MCF 10A (cell line): ENCODE results near the gene ZNRD2. TPM values are rescaled to one million over a fixed set of nuclear protein-coding genes. Genes with fewer than 3 reads are reported as not detected.

Source experiments
- BruUV-seq: library from RNA; stranded (reverse); fragments of 400-500 nt; replicated peaks from 2 replicates; lab custom pipeline; 2021; lab: Mats Ljungman, UMichigan
- CTCF ChIA-PET: fragments of 300-600 bp; sonication (Branson Sonifier 250); formaldehyde crosslinking; extraction: SDS; loops from one replicate; lab custom pipeline; 2021; ENCODE audit warnings: antibody characterized with exemption, inconsistent platforms; lab: Yijun Ruan, JAX
- POLR2A ChIA-PET: fragments of 300-600, 350-650 bp; sonication (Branson Sonifier 250); formaldehyde crosslinking; extraction: SDS; loops from one replicate; lab custom pipeline; 2020; ENCODE audit warnings: antibody characterized with exemption, inconsistent platforms; lab: Yijun Ruan, JAX
- DNase-seq: peaks from one replicate; pipeline ENCODE4 v3.0.0-alpha.2; 2018; ENCODE audit not compliant: unreplicated experiment
- H3K27ac Mint-ChIP-seq: one replicate; pipeline ENCODE4 v1.8.0; 2022; ENCODE audit warnings: mild to moderate bottlenecking, low read depth, mixed read lengths; ENCODE audit not compliant: unreplicated experiment
- H3K27me3 Mint-ChIP-seq: one replicate; pipeline ENCODE4 v1.8.0; 2022; ENCODE audit warnings: mixed read lengths; ENCODE audit not compliant: insufficient read depth, unreplicated experiment
- H3K36me3 Mint-ChIP-seq: one replicate; pipeline ENCODE4 v1.8.0; 2022; ENCODE audit warnings: mild to moderate bottlenecking, moderate library complexity, mixed read lengths; ENCODE audit not compliant: insufficient read depth, unreplicated experiment
- H3K4me1 Mint-ChIP-seq: one replicate; pipeline ENCODE4 v1.8.0; 2022; ENCODE audit warnings: mixed read lengths; ENCODE audit not compliant: insufficient read depth, unreplicated experiment
- H3K4me3 Mint-ChIP-seq: one replicate; pipeline ENCODE4 v1.8.0; 2022; ENCODE audit warnings: mild to moderate bottlenecking, moderate library complexity, mixed read lengths; ENCODE audit not compliant: unreplicated experiment
- H3K9me3 Mint-ChIP-seq: one replicate; pipeline ENCODE4 v1.8.0; 2022; ENCODE audit warnings: mixed read lengths; ENCODE audit not compliant: unreplicated experiment
- CTCF ChIP-seq: fragments of 200-600 bp; IDR thresholded peaks from one replicate; pipeline ENCODE4 v1.8.0; 2022; ENCODE audit warnings: antibody characterized with exemption, mild to moderate bottlenecking; ENCODE audit not compliant: unreplicated experiment
- intact Hi-C: fragments of 100-400 bp; cut with micrococcal nuclease; formaldehyde crosslinking; loops from 2 replicates; pipeline ENCODE4 v1.14.1; 2022
- total RNA-seq: library from RNA; stranded (reverse); gene quantifications from 2 replicates; pipeline ENCODE4 v1.2.3, GENCODE V29; 2022

Gene ZNRD2
- total RNA-seq, 1 experiment from 2014 or later, result 65.4 TPM

- intact Hi-C loops, result no loop called here
- Mint-ChIP-seq H3K4me1 (peaks cover 6% of the 10 kb centered on the region), H3K36me3 (peaks cover 6% of the 10 kb centered on the region), H3K27ac (no peak overlapping the region), H3K27me3 (no peaks in the 10 kb centered on the region), H3K4me3 (peak overlapping the region; percentile 36), H3K9me3 (no peaks in the 10 kb centered on the region)
- no peak for TF ChIP-seq CTCF
- POLR2A ChIA-PET, result interaction anchor here (0.7 to 1.5 kb wide), 2 partner anchors 38 to 242 kb away, joined by 3 to 4 read pairs; partner anchors contain the start of gene EHBP1L1
- BruUV-seq, result no TSS peak
- DNase-seq, result no peak
- CTCF ChIA-PET, result interaction anchor here (0.7 kb wide), 1 partner anchor 251 kb away, joined by 3 read pairs; no protein-coding TSS in a partner anchor
Observed at GRCh38 chr11:65537620-65538231, 32.6 kb upstream of the ZNRD2 start.

DNA sequence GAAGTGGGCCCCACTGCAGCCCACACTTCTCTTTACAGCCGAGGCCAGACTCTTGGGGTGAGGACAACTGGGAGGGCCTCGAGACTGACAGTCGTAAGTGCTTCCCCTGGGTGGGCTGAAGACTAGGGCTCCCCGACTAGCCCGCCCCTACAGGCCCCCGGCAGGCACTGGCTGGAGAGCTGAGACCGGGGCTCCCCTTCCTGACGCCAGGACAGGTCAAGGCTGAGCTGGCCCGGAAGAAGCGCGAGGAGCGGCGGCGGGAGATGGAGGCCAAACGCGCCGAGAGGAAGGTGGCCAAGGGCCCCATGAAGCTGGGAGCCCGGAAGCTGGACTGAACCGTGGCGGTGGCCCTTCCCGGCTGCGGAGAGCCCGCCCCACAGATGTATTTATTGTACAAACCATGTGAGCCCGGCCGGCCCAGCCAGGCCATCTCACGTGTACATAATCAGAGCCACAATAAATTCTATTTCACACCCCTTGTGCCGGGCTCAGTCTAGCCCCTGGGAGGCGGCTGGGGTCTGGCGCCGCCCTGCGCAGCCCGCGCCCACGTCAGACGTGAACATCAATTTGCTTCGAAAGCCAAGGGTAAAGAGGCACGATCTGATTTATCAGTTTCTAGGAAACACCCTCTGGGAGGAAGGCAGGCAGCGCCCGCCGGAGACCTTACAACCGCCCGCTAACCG, 31.9 kb upstream of the ZNRD2 start:
- no peaks in the 10 kb centered on the region for H3K27me3 Mint-ChIP-seq
- POLR2A ChIA-PET, result interaction anchor here (0.7 to 1.5 kb wide), 2 partner anchors 37 to 242 kb away, joined by 3 to 4 read pairs; partner anchors contain the start of gene EHBP1L1
- H3K4me1 Mint-ChIP-seq, result peaks cover 6% of the 10 kb centered on the region
- intact Hi-C loops, result no loop called here
- BruUV-seq, result TSS peak; percentile 54
- peak overlapping the region; percentile 36 for H3K4me3 Mint-ChIP-seq
- H3K9me3 Mint-ChIP-seq, result no peaks in the 10 kb centered on the region
- no peaks in the 10 kb centered on the region for H3K36me3 Mint-ChIP-seq
- H3K27ac Mint-ChIP-seq, result no peak overlapping the region
- DNase-seq, result no peak
- CTCF ChIA-PET, result interaction anchor here (0.7 to 3.2 kb wide), 2 partner anchors 8 to 251 kb away, joined by 3 to 26 read pairs; no protein-coding TSS in a partner anchor
- TF ChIP-seq CTCF, result no peak

DNA sequence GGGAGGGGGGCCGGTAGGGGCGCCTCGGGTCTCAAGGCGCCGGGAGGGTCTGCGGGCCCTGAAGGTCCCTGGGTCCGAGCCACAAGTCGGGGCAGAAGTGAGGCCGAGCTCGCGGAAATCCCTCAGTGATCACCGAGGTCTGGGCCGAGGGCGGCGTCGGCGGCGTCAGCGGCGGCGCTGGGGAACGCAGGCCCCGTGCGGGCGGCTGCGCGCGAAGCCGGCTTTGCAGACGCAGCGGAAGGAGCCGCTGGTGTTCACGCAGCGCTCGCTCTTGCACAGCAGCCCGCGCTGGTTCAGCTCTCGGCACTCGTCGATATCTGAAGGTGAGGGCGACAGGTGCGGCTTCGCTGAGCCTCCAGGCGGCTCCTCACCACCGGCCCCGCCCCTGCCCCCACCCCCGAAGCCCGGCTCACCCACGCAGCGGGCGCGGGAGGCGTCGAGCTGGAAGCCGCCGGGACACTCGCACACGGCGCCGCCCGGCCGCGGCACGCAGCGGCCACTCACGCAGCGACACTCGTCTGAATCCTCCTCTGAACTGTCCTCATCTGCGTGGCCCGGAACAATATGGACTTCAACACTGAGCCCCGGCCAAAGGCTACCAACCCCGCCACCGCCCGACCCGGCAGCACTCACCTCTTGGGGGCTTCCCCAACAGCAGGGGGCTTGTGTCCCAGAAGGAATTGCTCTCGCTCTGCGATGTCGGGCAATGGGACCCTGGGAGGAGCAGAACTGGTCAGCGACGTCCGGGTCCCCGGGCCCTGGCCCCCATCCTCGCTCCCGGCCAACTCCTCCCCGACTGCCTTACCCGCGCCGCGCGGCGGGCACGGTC, 31.1 kb upstream of the ZNRD2 start:
- H3K9me3 Mint-ChIP-seq, result no peaks in the 10 kb centered on the region
- intact Hi-C loops, result no loop called here
- H3K27me3 Mint-ChIP-seq, result no peaks in the 10 kb centered on the region
- no peaks in the 10 kb centered on the region for H3K36me3 Mint-ChIP-seq
- DNase-seq, result no peak
- TF ChIP-seq CTCF, result no peak
- H3K4me3 Mint-ChIP-seq, result no peak overlapping the region
- ChIA-PET CTCF (interaction anchor here (0.7 to 3.7 kb wide), 5 partner anchors 9 to 55 kb away, joined by 4 to 51 read pairs (median 25); partner anchors contain the start of gene FAM89B), POLR2A (interaction anchor here (0.6 to 4.0 kb wide), 8 partner anchors 14 to 1100 kb away, joined by 3 to 75 read pairs (median 14); partner anchors contain the start of genes EHBP1L1, FAM89B, LTBP3 and MAP3K11)
- H3K27ac Mint-ChIP-seq, result no peak overlapping the region
- BruUV-seq, result no TSS peak
- H3K4me1 Mint-ChIP-seq, result peaks cover 6% of the 10 kb centered on the region
